ENCODE results near the gene ZNF653.

GRCh38 chr19:11549386-11549953 is 43.8 kb upstream of the ZNF653 start:
- TF ChIP-seq CTCF (IDR thresholded peaks at IDR 0.05) = no peak
- TF ChIP-seq ZFX (IDR thresholded peaks at IDR 0.05; ENCODE audit: borderline replicate concordance) = no peak
